ENCODE results near the gene TAB3. TPM values are rescaled to one million over a fixed set of nuclear protein-coding genes. Genes with fewer than 3 reads are reported as not detected.

Gene TAB3
- total RNA-seq, 3 donors from 2014 or later (not counting 1 experiment from before 2014, with no cell fraction given): 20.4 to 26.1 (median 21.3) TPM

DNA sequence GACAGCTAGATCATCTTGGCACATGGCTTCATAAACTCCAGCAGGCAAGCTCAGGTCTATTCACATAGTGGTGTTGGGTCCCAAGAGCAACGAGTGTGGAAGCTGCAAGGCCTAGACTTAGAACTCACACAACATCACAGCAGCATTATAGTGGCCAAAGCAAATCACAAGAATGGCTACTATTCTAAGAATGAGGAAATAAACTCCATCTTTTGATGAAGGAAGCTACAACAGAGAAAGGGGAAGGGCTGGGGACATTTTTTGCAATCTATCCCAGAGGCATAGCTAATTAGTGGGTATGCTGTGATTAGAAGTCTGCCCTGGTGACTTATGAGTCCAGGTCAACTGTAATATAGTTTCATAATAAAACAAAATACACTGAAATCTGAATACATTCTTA lies 42.9 kb upstream of the TAB3 start:
- H3K27me3 ChIP-seq (ENCODE audit: control insufficient read depth, insufficient read depth, low read length): no peaks in the 10 kb centered on the region
- peaks cover 0 to 2% of the 10 kb centered on the region in 2 donors for H3K9me3 Mint-ChIP-seq
- H3K4me3 ChIP-seq (ENCODE audit: low read length): no peak overlapping the region
- 83% methylated on average over 1 of the region's 1 CpG for WGBS (ENCODE audit: insufficient coverage)
- H3K36me3 Mint-ChIP-seq: no peaks in the 10 kb centered on the region
- ATAC-seq: no peak
- no peaks in the 10 kb centered on the region for H3K4me1 Mint-ChIP-seq
- no peak overlapping the region for H3K27ac ChIP-seq (ENCODE audit: low read length)
- no peaks in the 10 kb centered on the region for H3K36me3 ChIP-seq (ENCODE audit: control insufficient read depth, insufficient read depth, low read length)
- no peaks in the 10 kb centered on the region for H3K4me1 ChIP-seq (ENCODE audit: control insufficient read depth, insufficient read depth, low read length)
- no peak overlapping the region for H3K27ac Mint-ChIP-seq
- intact Hi-C loops (cut with micrococcal nuclease): no loop called here
- no peaks in the 10 kb centered on the region for H3K9me3 ChIP-seq (ENCODE audit: control insufficient read depth, insufficient read depth, low read length)
- H3K4me3 Mint-ChIP-seq: no peak overlapping the region
- no peak for DNase-seq
- TF ChIP-seq, protein P1, sequence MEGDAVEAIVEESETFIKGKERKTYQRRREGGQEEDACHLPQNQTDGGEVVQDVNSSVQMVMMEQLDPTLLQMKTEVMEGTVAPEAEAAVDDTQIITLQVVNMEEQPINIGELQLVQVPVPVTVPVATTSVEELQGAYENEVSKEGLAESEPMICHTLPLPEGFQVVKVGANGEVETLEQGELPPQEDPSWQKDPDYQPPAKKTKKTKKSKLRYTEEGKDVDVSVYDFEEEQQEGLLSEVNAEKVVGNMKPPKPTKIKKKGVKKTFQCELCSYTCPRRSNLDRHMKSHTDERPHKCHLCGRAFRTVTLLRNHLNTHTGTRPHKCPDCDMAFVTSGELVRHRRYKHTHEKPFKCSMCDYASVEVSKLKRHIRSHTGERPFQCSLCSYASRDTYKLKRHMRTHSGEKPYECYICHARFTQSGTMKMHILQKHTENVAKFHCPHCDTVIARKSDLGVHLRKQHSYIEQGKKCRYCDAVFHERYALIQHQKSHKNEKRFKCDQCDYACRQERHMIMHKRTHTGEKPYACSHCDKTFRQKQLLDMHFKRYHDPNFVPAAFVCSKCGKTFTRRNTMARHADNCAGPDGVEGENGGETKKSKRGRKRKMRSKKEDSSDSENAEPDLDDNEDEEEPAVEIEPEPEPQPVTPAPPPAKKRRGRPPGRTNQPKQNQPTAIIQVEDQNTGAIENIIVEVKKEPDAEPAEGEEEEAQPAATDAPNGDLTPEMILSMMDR (IDR thresholded peaks at IDR 0.05): no peak
- H3K27me3 Mint-ChIP-seq (ENCODE audit: low read depth in 2 of 2): peaks cover 0 to 3% of the 10 kb centered on the region in 2 donors

DNA sequence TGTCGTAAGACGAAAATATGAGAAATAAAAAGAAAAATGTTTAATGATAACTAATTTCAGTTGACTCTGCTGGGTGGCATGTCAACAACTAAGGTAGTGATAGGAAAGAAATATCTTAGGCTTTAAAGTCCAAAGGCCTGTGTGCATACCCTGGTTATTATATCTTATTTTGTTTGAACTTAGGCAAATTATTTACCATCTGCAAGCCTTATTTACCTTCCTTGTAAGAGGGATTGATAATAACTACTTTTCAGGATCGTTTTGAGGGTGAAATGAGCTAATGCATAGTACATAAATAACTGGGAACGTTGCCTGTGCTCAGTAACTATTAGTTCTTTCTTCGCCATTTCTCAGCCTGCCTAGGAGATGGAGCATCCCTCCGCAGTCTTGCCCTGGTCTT lies 41.6 kb upstream of the TAB3 start:
- Histone ChIP-seq H3K27me3 (ENCODE audit: control insufficient read depth, insufficient read depth, low read length) (no peaks in the 10 kb centered on the region), H3K27ac (ENCODE audit: low read length) (no peak overlapping the region), H3K4me3 (ENCODE audit: low read length) (no peak overlapping the region), H3K9me3 (ENCODE audit: control insufficient read depth, insufficient read depth, low read length) (no peaks in the 10 kb centered on the region), H3K4me1 (ENCODE audit: control insufficient read depth, insufficient read depth, low read length) (no peaks in the 10 kb centered on the region), H3K36me3 (ENCODE audit: control insufficient read depth, insufficient read depth, low read length) (no peaks in the 10 kb centered on the region)
- DNase-seq: no peak
- Mint-ChIP-seq H3K27me3 (ENCODE audit: low read depth in 2 of 2) (peaks cover 0 to 3% of the 10 kb centered on the region in 2 donors), H3K4me3 (no peak overlapping the region), H3K9me3 (peaks cover 0 to 2% of the 10 kb centered on the region in 2 donors), H3K36me3 (no peaks in the 10 kb centered on the region), H3K4me1 (no peaks in the 10 kb centered on the region), H3K27ac (no peak overlapping the region)
- TF ChIP-seq, protein P1 (IDR thresholded peaks at IDR 0.05): no peak
- intact Hi-C loops (cut with micrococcal nuclease): no loop called here
- 89% methylated on average over 4 of the region's 6 CpGs for WGBS (ENCODE audit: insufficient coverage)
- no peak for ATAC-seq

DNA sequence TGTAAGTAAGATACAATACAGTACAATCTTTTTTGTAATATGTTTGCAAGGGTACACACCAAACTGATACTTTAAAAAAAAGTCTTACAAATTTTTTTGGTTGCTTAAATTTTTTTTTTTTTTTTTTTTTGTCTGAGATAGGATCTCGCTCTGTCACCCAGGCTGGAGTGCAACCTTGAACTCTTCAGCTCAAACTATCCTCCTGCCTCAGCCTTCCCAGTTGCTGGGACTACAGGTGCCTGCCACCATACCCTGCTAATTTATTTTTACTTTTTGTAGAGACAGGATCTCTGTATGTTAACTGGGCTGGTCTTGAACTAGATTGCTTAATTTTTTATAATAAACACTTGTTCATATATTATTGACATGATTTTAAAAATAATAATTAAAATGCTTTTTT lies 41.1 kb upstream of the TAB3 start:
- H3K9me3 Mint-ChIP-seq: peaks cover 0 to 2% of the 10 kb centered on the region in 2 donors
- no CpG with 5 or more reads among the region's 1 CpG for WGBS (ENCODE audit: insufficient coverage)

DNA sequence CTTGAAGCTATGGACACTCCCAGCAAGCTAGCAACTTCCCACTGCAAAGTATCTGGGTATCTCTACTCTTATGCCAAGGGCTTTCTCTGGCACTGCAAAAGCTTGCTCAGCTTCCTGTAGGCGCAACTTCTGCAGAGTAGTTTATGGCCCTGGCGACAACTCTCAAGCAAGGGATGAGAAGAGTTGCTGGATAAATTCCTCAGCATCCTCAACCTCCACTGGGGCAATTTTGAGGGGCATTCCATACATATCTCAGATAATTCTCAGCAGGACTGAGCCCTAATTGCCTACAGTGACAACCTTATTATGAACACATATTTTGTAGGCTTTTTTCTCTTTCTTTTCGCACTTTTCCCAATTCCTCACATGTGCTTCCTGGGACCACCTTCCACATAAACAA lies 31.2 kb upstream of the TAB3 start:
- DNase-seq (no peak), ATAC-seq (no peak)
- TF ChIP-seq, protein P1 (IDR thresholded peaks at IDR 0.05): no peak
- Mint-ChIP-seq H3K27me3 (ENCODE audit: low read depth in 2 of 2) (peaks cover 6 to 7% of the 10 kb centered on the region in 2 donors), H3K9me3 (no peaks in the 10 kb centered on the region), H3K4me1 (no peaks in the 10 kb centered on the region), H3K27ac (no peak overlapping the region), H3K36me3 (no peaks in the 10 kb centered on the region), H3K4me3 (no peak overlapping the region)
- WGBS (ENCODE audit: insufficient coverage): 79% methylated on average over 3 of the region's 3 CpGs
- H3K36me3 ChIP-seq (ENCODE audit: control insufficient read depth, insufficient read depth, low read length): no peaks in the 10 kb centered on the region
- intact Hi-C loops (cut with micrococcal nuclease): no loop called here
- no peaks in the 10 kb centered on the region for H3K4me1 ChIP-seq (ENCODE audit: control insufficient read depth, insufficient read depth, low read length)
- no peak overlapping the region for H3K27ac ChIP-seq (ENCODE audit: low read length)
- H3K9me3 ChIP-seq (ENCODE audit: control insufficient read depth, insufficient read depth, low read length): no peaks in the 10 kb centered on the region
- no peaks in the 10 kb centered on the region for H3K27me3 ChIP-seq (ENCODE audit: control insufficient read depth, insufficient read depth, low read length)
- H3K4me3 ChIP-seq (ENCODE audit: low read length): no peak overlapping the region

More for the DNA sequence above, 41.1 kb upstream of the TAB3 start:
- H3K27me3 Mint-ChIP-seq (ENCODE audit: low read depth in 2 of 2): peaks cover 0 to 3% of the 10 kb centered on the region in 2 donors
- H3K4me1 Mint-ChIP-seq: no peaks in the 10 kb centered on the region
- ATAC-seq: no peak
- H3K4me1 ChIP-seq (ENCODE audit: control insufficient read depth, insufficient read depth, low read length): no peaks in the 10 kb centered on the region
- H3K4me3 Mint-ChIP-seq: no peak overlapping the region
- no peak for DNase-seq
- no peaks in the 10 kb centered on the region for H3K27me3 ChIP-seq (ENCODE audit: control insufficient read depth, insufficient read depth, low read length)
- no peak overlapping the region for H3K4me3 ChIP-seq (ENCODE audit: low read length)
- H3K36me3 ChIP-seq (ENCODE audit: control insufficient read depth, insufficient read depth, low read length): no peaks in the 10 kb centered on the region
- TF ChIP-seq, protein P1 (IDR thresholded peaks at IDR 0.05): no peak
- intact Hi-C loops (cut with micrococcal nuclease): no loop called here
- no peak overlapping the region for H3K27ac Mint-ChIP-seq
- H3K27ac ChIP-seq (ENCODE audit: low read length): no peak overlapping the region
- no peaks in the 10 kb centered on the region for H3K36me3 Mint-ChIP-seq
- no peaks in the 10 kb centered on the region for H3K9me3 ChIP-seq (ENCODE audit: control insufficient read depth, insufficient read depth, low read length)
